Ectodermal cell (in vitro differentiated cells): Measurements from ENCODE around the gene ROR2.
A peak's percentile ranks its signal among the peaks of the same experiment; 100 is the strongest.

Experiments used
- H3K27ac ChIP-seq: 2 replicates; pipeline ENCODE4 v1.7.0; 2013; ENCODE audit warnings: mild to moderate bottlenecking, low read depth, low read length; ENCODE audit not compliant: insufficient read depth, poor library complexity, severe bottlenecking
- H3K27me3 ChIP-seq: 2 replicates; pipeline ENCODE4 v1.7.0; 2013; ENCODE audit warnings: mild to moderate bottlenecking, low read length; ENCODE audit not compliant: insufficient read depth, control insufficient read depth, poor library complexity, severe bottlenecking
- H3K36me3 ChIP-seq: one replicate; pipeline ENCODE4 v1.7.0; 2013; ENCODE audit warnings: low read length; ENCODE audit not compliant: control insufficient read depth, insufficient read depth
- H3K4me1 ChIP-seq: one replicate; pipeline ENCODE4 v1.7.0; 2013; ENCODE audit warnings: low read length; ENCODE audit not compliant: control insufficient read depth, insufficient read depth
- H3K4me3 ChIP-seq: 2 replicates; pipeline ENCODE4 v1.7.0; 2013; ENCODE audit warnings: low read depth, low read length, control low read depth; ENCODE audit not compliant: insufficient read depth
- H3K9me3 ChIP-seq: 2 replicates; pipeline ENCODE4 v1.7.0; 2013; ENCODE audit warnings: mild to moderate bottlenecking, low read length, moderate library complexity; ENCODE audit not compliant: control insufficient read depth
- WGBS, 2 experiments: methylation state at CpG; one replicate each; pipeline ENCODE4 v1.1.7; 2013; ENCODE audit warnings: missing lambda C conversion rate in 2 of 2; 5-methylcytosine and 5-hydroxymethylcytosine counted together

The ROR2 gene

GRCh38 chr9:91724609-91725505, 225.2 kb downstream of the ROR2 start:
- H3K36me3 ChIP-seq: peaks cover 30% of the 10 kb centered on the region
- no peaks in the 10 kb centered on the region for H3K4me1 ChIP-seq
- no peak overlapping the region for H3K27ac ChIP-seq
- 96 to 97% methylated on average over 43 of the region's 43 CpGs for WGBS, 2 experiments
- H3K27me3 ChIP-seq: no peaks in the 10 kb centered on the region
- H3K9me3 ChIP-seq: no peaks in the 10 kb centered on the region
- no peak overlapping the region for H3K4me3 ChIP-seq

- no peaks in the 10 kb centered on the region for H3K4me1 ChIP-seq
- H3K9me3 ChIP-seq: no peaks in the 10 kb centered on the region
- 96 to 97% methylated on average over 21 of the region's 21 CpGs for WGBS, 2 experiments
- peaks cover 22% of the 10 kb centered on the region for H3K36me3 ChIP-seq
- H3K27ac ChIP-seq: no peak overlapping the region
- no peak overlapping the region for H3K4me3 ChIP-seq
- no peaks in the 10 kb centered on the region for H3K27me3 ChIP-seq
These were observed 226.0 kb downstream of the ROR2 start for GRCh38 chr9:91724068-91724440.

- Histone ChIP-seq H3K4me1 (no peaks in the 10 kb centered on the region), H3K36me3 (peaks cover 21% of the 10 kb centered on the region), H3K9me3 (no peaks in the 10 kb centered on the region), H3K4me3 (no peak overlapping the region), H3K27me3 (no peaks in the 10 kb centered on the region), H3K27ac (no peak overlapping the region)
- WGBS, 2 experiments: 91 to 93% methylated on average over 23 of the region's 23 CpGs
These were observed 226.5 kb downstream of the ROR2 start for GRCh38 chr9:91723420-91724067.

GRCh38 chr9:91720751-91721705, 229.0 kb downstream of the ROR2 start:
- Histone ChIP-seq H3K4me1 (no peaks in the 10 kb centered on the region), H3K27ac (peak overlapping the region; percentile 50), H3K36me3 (peaks cover 18% of the 10 kb centered on the region), H3K4me3 (no peak overlapping the region), H3K27me3 (no peaks in the 10 kb centered on the region), H3K9me3 (no peaks in the 10 kb centered on the region)
- 88 to 90% methylated on average over 16 of the region's 16 CpGs for WGBS, 2 experiments

GRCh38 chr9:91720313-91720712, 229.7 kb downstream of the ROR2 start:
- peaks cover 11% of the 10 kb centered on the region for H3K36me3 ChIP-seq
- H3K9me3 ChIP-seq: no peaks in the 10 kb centered on the region
- whole genome bisulfite sequencing, 2 experiments: 92 to 95% methylated on average over 3 of the region's 3 CpGs

GRCh38 chr9:91718071-91718470, 232.0 kb downstream of the ROR2 start:
- no peak overlapping the region for H3K4me3 ChIP-seq
- H3K27ac ChIP-seq: no peak overlapping the region
- H3K36me3 ChIP-seq: no peaks in the 10 kb centered on the region
- H3K9me3 ChIP-seq: no peaks in the 10 kb centered on the region
- 91 to 95% methylated on average over 9 of the region's 9 CpGs for WGBS, 2 experiments
- H3K27me3 ChIP-seq: no peaks in the 10 kb centered on the region
- H3K4me1 ChIP-seq: no peaks in the 10 kb centered on the region

More at GRCh38 chr9:91720313-91720712, 229.7 kb downstream of the ROR2 start:
- H3K27ac ChIP-seq: no peak overlapping the region
- no peaks in the 10 kb centered on the region for H3K4me1 ChIP-seq
- H3K27me3 ChIP-seq: no peaks in the 10 kb centered on the region
- no peak overlapping the region for H3K4me3 ChIP-seq

- Histone ChIP-seq H3K9me3 (no peaks in the 10 kb centered on the region), H3K4me3 (no peak overlapping the region), H3K36me3 (no peaks in the 10 kb centered on the region), H3K4me1 (no peaks in the 10 kb centered on the region), H3K27me3 (no peaks in the 10 kb centered on the region), H3K27ac (no peak overlapping the region)
- WGBS, 2 experiments: 94 to 95% methylated on average over 7 of the region's 7 CpGs
These were observed 233.2 kb downstream of the ROR2 start for GRCh38 chr9:91716815-91717214.

GRCh38 chr9:91716239-91716638, 233.8 kb downstream of the ROR2 start:
- no peaks in the 10 kb centered on the region for H3K4me1 ChIP-seq
- H3K36me3 ChIP-seq: no peaks in the 10 kb centered on the region
- H3K27me3 ChIP-seq: no peaks in the 10 kb centered on the region
- no peak overlapping the region for H3K27ac ChIP-seq
- no peaks in the 10 kb centered on the region for H3K9me3 ChIP-seq
- WGBS, 2 experiments: 88 to 100% methylated on average over 4 of the region's 4 CpGs
- no peak overlapping the region for H3K4me3 ChIP-seq

GRCh38 chr9:91714874-91715615, 235.0 kb downstream of the ROR2 start:
- H3K4me1 ChIP-seq: no peaks in the 10 kb centered on the region
- H3K27ac ChIP-seq: no peak overlapping the region
- H3K27me3 ChIP-seq: no peaks in the 10 kb centered on the region
- H3K4me3 ChIP-seq: no peak overlapping the region
- WGBS, 2 experiments: 89 to 94% methylated on average over 14 of the region's 14 CpGs
- no peaks in the 10 kb centered on the region for H3K9me3 ChIP-seq
- H3K36me3 ChIP-seq: no peaks in the 10 kb centered on the region
